Prostate gland (tissue), 2 donors: ENCODE data around the gene SUDS3. TPM values are rescaled to one million over a fixed set of nuclear protein-coding genes. Genes with fewer than 3 reads are reported as not detected.

Experiments used
- DNase-seq: peaks from one replicate; pipeline ENCODE4 v3.0.0-alpha.2; 2019; ENCODE audit warnings: low spot score
- H3K27ac ChIP-seq, 2 donors: fragments of 200-600 bp; sonication (generic); 2 replicates each; pipeline ENCODE4 v1.5.1; 2017 to 2019
- H3K27me3 ChIP-seq: fragments of 200-600 bp; sonication (generic); replicated peaks from 2 replicates; pipeline ENCODE4 v1.5.1; 2019; ENCODE audit not compliant: insufficient read depth
- H3K36me3 ChIP-seq, 2 donors: fragments of 200-600 bp; sonication (generic); 1 replicate in 1 of 2; 2 replicates in 1 of 2; pipeline versions ENCODE4 v1.5.1 to v1.8.1; 2017 to 2019
- H3K4me1 ChIP-seq: fragments of 200-600 bp; sonication (generic); replicated peaks from 2 replicates; pipeline ENCODE4 v1.5.1; 2019
- H3K4me3 ChIP-seq, 2 donors: fragments of 200-600 bp; sonication (generic); 2 replicates each; pipeline ENCODE4 v1.5.1; 2017 to 2019
- H3K9me3 ChIP-seq: fragments of 200-600 bp; sonication (generic); 2 replicates; pipeline ENCODE4 v1.5.1; 2017
- CTCF ChIP-seq, 4 experiments: fragments of 200-600 bp in 2 of 4; fragments of 450-650 bp in 2 of 4; sonication (generic) in 2 of 4; IDR thresholded peaks; 1 replicate in 3 of 4; 2 replicates in 1 of 4; pipeline ENCODE4 v1.5.1; 2016 to 2019; ENCODE audit warnings: antibody characterized with exemption in 4 of 4, mild to moderate bottlenecking in 2 of 4, moderate library complexity in 2 of 4
- POLR2A ChIP-seq: fragments of 450-650 bp; IDR thresholded peaks from one replicate; pipeline ENCODE4 v1.6.1; 2016; ENCODE audit warnings: antibody characterized with exemption, mild to moderate bottlenecking
- POLR2AphosphoS5 ChIP-seq: sonication (generic); formaldehyde crosslinking; IDR thresholded peaks from one replicate; pipeline ENCODE4 v1.6.1; 2017; ENCODE audit warnings: antibody characterized with exemption
- WGBS: methylation state at CpG from one replicate; pipeline ENCODE4 v1.1.5; 2018; 5-methylcytosine and 5-hydroxymethylcytosine counted together
- intact Hi-C: fragments of 100-400 bp; cut with DNase I; formaldehyde crosslinking; loops from one replicate; pipeline ENCODE4 v1.14.2; 2022
- total RNA-seq, 2 donors: library from RNA; depleted of rRNA; stranded (reverse); fragments of >200 nt; gene quantifications; one replicate each; pipeline ENCODE4 v1.1.0, GENCODE V29; 2016

Gene SUDS3
- total RNA-seq, 2 donors from 2014 or later = 62.0 to 82.6 TPM

- Histone ChIP-seq H3K27ac (no peak overlapping the region), H3K27me3 (no peaks in the 10 kb centered on the region), H3K4me3 (no peak overlapping the region), H3K9me3 (no peaks in the 10 kb centered on the region), H3K4me1 (no peaks in the 10 kb centered on the region), H3K36me3 (no peaks in the 10 kb centered on the region)
- WGBS = 95% methylated on average over 1 of the region's 1 CpG
- DNase-seq = no peak
- TF ChIP-seq POLR2A = no peak
- no peak for TF ChIP-seq POLR2AphosphoS5
- intact Hi-C loops = no loop called here
Observed at GRCh38 chr12:118448341-118448740, 72.0 kb downstream of the SUDS3 start.

GRCh38 chr12:118455327-118455726 lies 79.0 kb downstream of the SUDS3 start:
- H3K27me3 ChIP-seq = no peaks in the 10 kb centered on the region
- no peak for TF ChIP-seq CTCF (IDR thresholded peaks at IDR 0.05)
- no peak for TF ChIP-seq POLR2AphosphoS5
- TF ChIP-seq POLR2A = no peak
- intact Hi-C loops = no loop called here
- H3K4me3 ChIP-seq = no peak overlapping the region
- 65% methylated on average over 3 of the region's 3 CpGs for WGBS
- no peaks in the 10 kb centered on the region for H3K9me3 ChIP-seq
- H3K27ac ChIP-seq = no peak overlapping the region
- no peak for DNase-seq
- no peaks in the 10 kb centered on the region for H3K36me3 ChIP-seq
- no peaks in the 10 kb centered on the region for H3K4me1 ChIP-seq

- Histone ChIP-seq H3K27me3 (no peaks in the 10 kb centered on the region), H3K4me1 (no peaks in the 10 kb centered on the region), H3K9me3 (no peaks in the 10 kb centered on the region), H3K27ac (no peak overlapping the region), H3K36me3 (no peaks in the 10 kb centered on the region), H3K4me3 (no peak overlapping the region)
- intact Hi-C loops = no loop called here
- no peak for DNase-seq
- no peak for TF ChIP-seq CTCF (IDR thresholded peaks at IDR 0.05)
- TF ChIP-seq POLR2AphosphoS5 = no peak
- TF ChIP-seq POLR2A = no peak
Observed at GRCh38 chr12:118456741-118457140, 80.4 kb downstream of the SUDS3 start.

- no peak overlapping the region for H3K4me3 ChIP-seq
- H3K27ac ChIP-seq = no peak overlapping the region
- TF ChIP-seq POLR2A (no peak), POLR2AphosphoS5 (no peak), CTCF (IDR thresholded peaks at IDR 0.05) (no peak)
- intact Hi-C loops = no loop called here
- no peak for DNase-seq
- no peaks in the 10 kb centered on the region for H3K36me3 ChIP-seq
- H3K27me3 ChIP-seq = no peaks in the 10 kb centered on the region
- no peaks in the 10 kb centered on the region for H3K9me3 ChIP-seq
- 99% methylated on average over 4 of the region's 4 CpGs for WGBS
- no peaks in the 10 kb centered on the region for H3K4me1 ChIP-seq
Observed at GRCh38 chr12:118459110-118459509, 82.8 kb downstream of the SUDS3 start.

GRCh38 chr12:118463677-118464076 lies 87.3 kb downstream of the SUDS3 start:
- intact Hi-C loops = no loop called here
- Histone ChIP-seq H3K4me3 (no peak overlapping the region), H3K27ac (no peak overlapping the region), H3K36me3 (no peaks in the 10 kb centered on the region), H3K4me1 (no peaks in the 10 kb centered on the region), H3K9me3 (no peaks in the 10 kb centered on the region), H3K27me3 (no peaks in the 10 kb centered on the region)
- WGBS = 81% methylated on average over 4 of the region's 4 CpGs
- TF ChIP-seq POLR2AphosphoS5 = no peak
- TF ChIP-seq POLR2A = no peak
- TF ChIP-seq CTCF (IDR thresholded peaks at IDR 0.05) = no peak
- DNase-seq = no peak
